Skeletal muscle tissue (tissue), 4 donors: ENCODE results near the gene CPT1C. TPM values are rescaled to one million over a fixed set of nuclear protein-coding genes. Genes with fewer than 3 reads are reported as not detected.

Source experiments
- H3K27ac ChIP-seq: one replicate; pipeline ENCODE4 v1.7.0; 2013; ENCODE audit warnings: mild to moderate bottlenecking, low read depth, low read length, inconsistent platforms
- H3K27me3 ChIP-seq, 3 donors: one replicate each; pipeline ENCODE4 v1.7.0; 2013; ENCODE audit warnings: low read length in 3 of 3; ENCODE audit not compliant: control insufficient read depth in 3 of 3, insufficient read depth in 3 of 3
- H3K36me3 ChIP-seq, 3 donors: one replicate each; pipeline ENCODE4 v1.7.0; 2013; ENCODE audit warnings: low read length in 3 of 3; ENCODE audit not compliant: control insufficient read depth in 3 of 3, insufficient read depth in 3 of 3
- H3K4me1 ChIP-seq, 3 donors: one replicate each; pipeline ENCODE4 v1.7.0; 2013; ENCODE audit warnings: low read length in 3 of 3, mild to moderate bottlenecking in 3 of 3; ENCODE audit not compliant: control insufficient read depth in 3 of 3, insufficient read depth in 3 of 3
- H3K4me3 ChIP-seq, 3 donors: one replicate each; pipeline ENCODE4 v1.7.0; 2013; ENCODE audit warnings: low read length in 3 of 3
- H3K9ac ChIP-seq, 3 donors: one replicate each; pipeline ENCODE4 v1.7.0; 2013; ENCODE audit warnings: low read length in 3 of 3, mild to moderate bottlenecking in 3 of 3, moderate library complexity in 2 of 3, low read depth in 1 of 3
- H3K9me3 ChIP-seq, 3 donors: one replicate each; pipeline ENCODE4 v1.7.0; 2013; ENCODE audit warnings: low read length in 3 of 3; ENCODE audit not compliant: control insufficient read depth in 3 of 3
- total RNA-seq: library from RNA; depleted of rRNA; stranded (reverse); fragments of >200 nt; gene quantifications from one replicate; pipeline ENCODE4 v1.2.3, GENCODE V29; 2014
- donor health status: Osteomylitis.

Gene CPT1C
- total RNA-seq, 1 donor from 2014 or later: 4.7 TPM

DNA sequence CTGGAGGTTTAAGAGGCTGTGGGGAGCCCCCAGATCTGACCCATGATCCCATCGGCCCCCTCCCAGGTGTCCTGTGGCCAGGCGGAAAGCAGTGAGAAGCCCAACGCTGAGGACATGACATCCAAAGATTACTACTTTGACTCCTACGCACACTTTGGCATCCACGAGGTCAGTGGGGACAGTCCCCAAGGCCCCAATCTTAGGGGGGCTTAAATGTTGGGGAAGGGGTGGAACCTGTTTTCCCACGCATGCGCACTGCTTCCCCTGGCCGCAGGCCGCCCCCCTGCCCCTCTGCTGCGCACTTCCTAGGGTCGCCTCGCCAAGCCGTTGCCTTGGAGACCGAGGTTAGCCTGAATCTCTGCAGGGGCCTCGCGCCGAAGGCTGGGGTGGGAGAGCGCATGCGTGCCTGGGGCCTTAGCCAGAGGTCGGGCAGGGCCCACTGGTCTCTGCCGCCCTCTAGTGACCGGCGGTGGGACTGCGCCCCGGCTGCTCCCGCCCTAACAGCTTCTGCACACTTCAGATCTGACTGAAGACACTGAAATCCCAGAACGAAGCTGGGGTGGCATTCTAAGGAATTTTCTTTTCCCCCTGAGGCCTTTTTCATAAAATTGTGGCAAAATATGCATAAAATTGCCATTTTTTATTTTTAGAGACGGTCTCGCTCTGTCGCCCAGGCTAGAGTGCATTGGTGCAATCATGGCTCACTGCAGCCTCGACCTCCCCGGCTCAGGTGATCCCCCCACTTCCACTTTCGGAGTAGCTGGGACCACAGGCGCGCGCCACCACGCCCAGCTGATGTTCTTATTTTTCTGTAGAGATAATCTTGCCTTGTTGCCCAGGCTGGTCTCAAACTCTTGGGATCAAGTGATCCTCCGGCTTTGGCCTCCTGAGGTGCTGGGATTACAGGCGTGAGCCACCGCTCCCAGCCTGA lies 10.2 kb upstream of the CPT1C start:
- Histone ChIP-seq H3K4me3 (peak overlapping the region; percentile 52 to 64 (median 56)), H3K4me1 (peaks cover 38 to 52% (median 40%) of the 10 kb centered on the region in 3 donors), H3K27ac (peak overlapping the region; percentile 98), H3K9me3 (no peaks in the 10 kb centered on the region), H3K9ac (peak overlapping the region; percentile 81 to 83 (median 82)), H3K36me3 (peaks cover 32 to 39% (median 34%) of the 10 kb centered on the region in 3 donors), H3K27me3 (no peaks in the 10 kb centered on the region)

- Histone ChIP-seq H3K27ac (no peak overlapping the region), H3K4me1 (peaks cover 35 to 51% (median 37%) of the 10 kb centered on the region in 3 donors), H3K4me3 (no peak overlapping the region), H3K36me3 (peaks cover 40 to 45% (median 40%) of the 10 kb centered on the region in 3 donors), H3K27me3 (no peaks in the 10 kb centered on the region), H3K9ac (no peak overlapping the region), H3K9me3 (no peaks in the 10 kb centered on the region)
Measured at GRCh38 chr19:49681830-49682229, 9.1 kb upstream of the CPT1C start.

DNA sequence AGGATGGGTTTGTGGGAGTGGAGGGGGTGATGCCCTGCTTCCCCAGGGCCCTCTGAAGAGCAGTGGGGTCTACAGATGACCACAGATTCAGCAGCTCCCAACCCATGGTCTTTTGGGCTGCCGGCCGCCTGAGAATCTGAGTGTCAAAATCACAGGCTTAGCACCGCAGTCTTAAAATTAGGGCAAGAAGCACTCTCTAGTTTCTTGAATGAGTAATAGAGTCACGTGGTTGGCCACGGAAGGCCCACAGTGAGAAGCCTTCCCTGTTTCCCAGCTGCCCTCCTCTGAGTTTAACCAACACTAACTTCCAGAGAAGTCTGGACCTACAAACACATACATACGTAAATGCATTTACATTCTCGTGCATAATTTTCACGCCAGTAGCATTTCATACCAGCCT lies 8.6 kb upstream of the CPT1C start:
- Histone ChIP-seq H3K27ac (no peak overlapping the region), H3K9me3 (no peaks in the 10 kb centered on the region), H3K9ac (no peak overlapping the region), H3K36me3 (peaks cover 40 to 45% (median 44%) of the 10 kb centered on the region in 3 donors), H3K4me3 (no peak overlapping the region), H3K27me3 (no peaks in the 10 kb centered on the region), H3K4me1 (peaks cover 35 to 49% (median 37%) of the 10 kb centered on the region in 3 donors)

DNA sequence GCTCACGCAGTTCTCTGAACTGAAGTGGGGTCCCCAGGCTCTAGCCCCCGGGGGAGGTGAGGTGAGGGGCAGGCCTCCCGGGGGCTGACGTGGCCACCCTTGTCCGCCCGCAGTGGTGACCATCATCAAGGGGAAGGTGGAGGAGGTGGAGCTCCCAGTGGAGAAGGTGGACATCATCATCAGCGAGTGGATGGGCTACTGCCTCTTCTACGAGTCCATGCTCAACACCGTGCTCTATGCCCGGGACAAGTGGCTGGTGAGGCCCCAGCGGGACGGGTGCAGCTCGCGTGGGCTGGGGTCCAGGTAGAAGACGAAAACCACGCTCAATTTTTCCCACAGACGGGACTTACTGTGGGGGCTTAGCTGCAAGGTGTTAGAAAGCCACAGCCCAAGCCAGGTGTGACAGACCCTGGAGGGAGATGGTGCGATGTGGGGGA lies 7.1 kb upstream of the CPT1C start:
- Histone ChIP-seq H3K9me3 (no peaks in the 10 kb centered on the region), H3K27me3 (no peaks in the 10 kb centered on the region), H3K9ac (no peak overlapping the region), H3K4me1 (peaks cover 26 to 37% (median 35%) of the 10 kb centered on the region in 3 donors), H3K27ac (no peak overlapping the region), H3K36me3 (peaks cover 40 to 51% (median 48%) of the 10 kb centered on the region in 3 donors), H3K4me3 (no peak overlapping the region)

- Histone ChIP-seq H3K9ac (no peak overlapping the region), H3K36me3 (peaks cover 40 to 51% (median 48%) of the 10 kb centered on the region in 3 donors), H3K27ac (no peak overlapping the region), H3K9me3 (no peaks in the 10 kb centered on the region), H3K27me3 (peaks cover 0 to 2% (median 2%) of the 10 kb centered on the region in 3 donors), H3K4me3 (no peak overlapping the region), H3K4me1 (peaks cover 24 to 35% (median 31%) of the 10 kb centered on the region in 3 donors)
Measured at GRCh38 chr19:49684251-49684982, 6.5 kb upstream of the CPT1C start.

- H3K27ac ChIP-seq: no peak overlapping the region
- H3K36me3 ChIP-seq: peaks cover 40 to 51% (median 48%) of the 10 kb centered on the region in 3 donors
- H3K4me3 ChIP-seq: no peak overlapping the region
- H3K4me1 ChIP-seq: peaks cover 24 to 36% (median 31%) of the 10 kb centered on the region in 3 donors
- no peaks in the 10 kb centered on the region for H3K9me3 ChIP-seq
- H3K9ac ChIP-seq: peak overlapping the region in 1 of 3 donors; percentile 8
- peaks cover 0 to 8% (median 7%) of the 10 kb centered on the region in 3 donors for H3K27me3 ChIP-seq
Measured at GRCh38 chr19:49684983-49685553, 5.8 kb upstream of the CPT1C start.

- Histone ChIP-seq H3K36me3 (peaks cover 40 to 49% (median 48%) of the 10 kb centered on the region in 3 donors), H3K9ac (peak overlapping the region in 1 of 3 donors; percentile 25), H3K27me3 (peaks cover 0 to 15% (median 14%) of the 10 kb centered on the region in 3 donors), H3K9me3 (no peaks in the 10 kb centered on the region), H3K4me3 (no peak overlapping the region), H3K27ac (no peak overlapping the region), H3K4me1 (peaks cover 22 to 36% (median 32%) of the 10 kb centered on the region in 3 donors)
Measured at GRCh38 chr19:49685845-49686332, 5.0 kb upstream of the CPT1C start.

DNA sequence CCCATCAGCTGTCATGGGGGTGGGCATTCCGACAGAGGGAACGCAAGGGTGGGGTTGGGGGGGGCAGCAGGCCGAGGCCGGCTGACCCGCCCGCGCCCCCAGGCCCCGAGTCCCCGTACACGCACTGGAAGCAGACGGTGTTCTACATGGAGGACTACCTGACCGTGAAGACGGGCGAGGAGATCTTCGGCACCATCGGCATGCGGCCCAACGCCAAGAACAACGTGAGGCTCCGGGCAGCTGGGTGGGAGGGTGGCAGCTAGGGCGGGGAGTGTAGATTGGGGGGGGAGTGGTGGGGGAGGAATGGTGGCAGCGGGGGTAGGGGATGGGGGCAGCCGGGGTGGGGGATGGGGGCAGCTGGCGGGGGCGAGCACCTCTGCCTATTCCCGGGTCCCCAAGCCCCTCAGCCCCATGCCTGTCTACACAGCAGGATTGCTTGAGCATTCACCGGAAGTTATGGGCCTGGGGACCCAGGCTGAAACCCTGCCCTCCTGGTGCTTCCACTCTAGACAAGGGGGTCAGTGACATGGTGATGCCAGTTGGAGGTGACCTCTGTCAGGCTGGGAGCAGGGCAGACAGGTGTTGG lies 4.3 kb upstream of the CPT1C start:
- no peak overlapping the region for H3K9ac ChIP-seq
- H3K36me3 ChIP-seq: peaks cover 40 to 48% (median 46%) of the 10 kb centered on the region in 3 donors
- no peak overlapping the region for H3K27ac ChIP-seq
- peaks cover 23 to 40% (median 32%) of the 10 kb centered on the region in 3 donors for H3K4me1 ChIP-seq
- H3K27me3 ChIP-seq: peaks cover 0 to 21% (median 17%) of the 10 kb centered on the region in 3 donors
- H3K4me3 ChIP-seq: no peak overlapping the region
- H3K9me3 ChIP-seq: no peaks in the 10 kb centered on the region

DNA sequence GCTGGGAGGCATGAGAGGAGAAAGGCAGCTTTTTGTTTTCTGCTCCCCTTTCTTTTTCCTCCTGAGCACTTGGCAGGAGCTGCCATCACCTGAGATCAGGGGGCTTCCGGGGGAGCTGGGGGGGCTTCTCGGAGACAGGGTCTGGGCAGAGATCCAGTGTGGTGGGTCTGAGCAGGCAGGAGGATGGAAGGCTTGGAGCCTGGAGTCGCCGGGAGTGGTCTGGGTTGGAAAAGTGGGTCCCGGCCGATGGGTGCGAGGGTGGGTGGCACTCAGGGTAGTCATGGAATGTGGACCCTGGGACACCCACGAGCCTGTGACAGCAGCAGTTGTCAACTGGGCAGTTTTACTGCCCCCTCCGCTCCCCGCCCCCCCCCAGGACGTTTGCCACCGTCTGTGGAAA lies 3.8 kb upstream of the CPT1C start:
- H3K9me3 ChIP-seq: no peaks in the 10 kb centered on the region
- peaks cover 0 to 21% (median 18%) of the 10 kb centered on the region in 3 donors for H3K27me3 ChIP-seq
- no peak overlapping the region for H3K4me3 ChIP-seq
- peaks cover 23 to 35% (median 28%) of the 10 kb centered on the region in 3 donors for H3K4me1 ChIP-seq
- peaks cover 35 to 43% (median 40%) of the 10 kb centered on the region in 3 donors for H3K36me3 ChIP-seq
- H3K9ac ChIP-seq: no peak overlapping the region
- peak overlapping the region; percentile 74 for H3K27ac ChIP-seq
